SK-N-SH treated with all-trans-retinoic acid at 6 μM for 48 hours (cell line): ENCODE measurements around the gene CREB3L2.

Experiments used
- ATAC-seq: fragments of 200-7000 bp; cut with Tn5 transposase; 3 replicates; pipeline ENCODE4 v1.9.1; 2020; ENCODE audit warnings: mild to moderate bottlenecking, moderate library complexity
- ARNTL ChIP-seq: fragments of 450-650 bp; formaldehyde crosslinking; IDR thresholded peaks from 2 replicates; pipeline ENCODE4 v1.5.0; 2020; ENCODE audit warnings: low read depth, mild to moderate bottlenecking, moderate library complexity, borderline replicate concordance
- BACH2 ChIP-seq: fragments of 250-450 bp; sonication (Bioruptor Pico); IDR thresholded peaks from 2 replicates; pipeline ENCODE4 v1.9.0; 2021; ENCODE audit warnings: mild to moderate bottlenecking, borderline replicate concordance
- CREB5 ChIP-seq: fragments of 250-450 bp; sonication (Bioruptor Pico); IDR thresholded peaks from 2 replicates; pipeline ENCODE4 v1.5.1; 2020; ENCODE audit warnings: low read depth, mild to moderate bottlenecking, moderate library complexity
- CSDC2 ChIP-seq: fragments of 250-450 bp; sonication (Bioruptor Pico); IDR thresholded peaks from 2 replicates; pipeline ENCODE4 v1.5.0; 2020; ENCODE audit warnings: mild to moderate bottlenecking, moderate library complexity
- GLIS3 ChIP-seq: fragments of 250-450 bp; sonication (Bioruptor Pico); IDR thresholded peaks from 2 replicates; pipeline ENCODE4 v1.5.0; 2020; ENCODE audit warnings: mild to moderate bottlenecking, moderate library complexity
- ISL1 ChIP-seq: fragments of 250-450 bp; sonication (Bioruptor Pico); IDR thresholded peaks from 2 replicates; pipeline ENCODE4 v2.1.2; 2022; ENCODE audit warnings: mild to moderate bottlenecking, moderate library complexity
- OSR1 ChIP-seq: fragments of 250-450 bp; sonication (Bioruptor Pico); IDR thresholded peaks from 2 replicates; pipeline ENCODE4 v1.8.0; 2022; ENCODE audit warnings: moderate library complexity, mild to moderate bottlenecking, inconsistent platforms
- PATZ1 ChIP-seq: fragments of 250-450 bp; sonication (Bioruptor Pico); IDR thresholded peaks from 2 replicates; pipeline ENCODE4 v1.8.0; 2020; ENCODE audit warnings: mild to moderate bottlenecking, moderate library complexity, borderline replicate concordance
- POU6F1 ChIP-seq: fragments of 250-450 bp; sonication (Bioruptor Pico); IDR thresholded peaks from 2 replicates; pipeline ENCODE4 v1.8.0; 2021; ENCODE audit warnings: low read depth, mild to moderate bottlenecking, moderate library complexity, borderline replicate concordance
- PPARA ChIP-seq: fragments of 250-450 bp; sonication (Bioruptor Pico); IDR thresholded peaks from 2 replicates; pipeline ENCODE4 v1.5.0; 2020; ENCODE audit warnings: mild to moderate bottlenecking, borderline replicate concordance
- RARB ChIP-seq: fragments of 250-450 bp; sonication (Bioruptor Pico); IDR thresholded peaks from 2 replicates; pipeline ENCODE4 v1.8.0; 2021; ENCODE audit warnings: mild to moderate bottlenecking, moderate library complexity
- SNAI2 ChIP-seq: fragments of 250-450 bp; sonication (Bioruptor Pico); IDR thresholded peaks from 2 replicates; pipeline ENCODE4 v1.5.0; 2020; ENCODE audit warnings: mild to moderate bottlenecking, moderate library complexity
- TCF4 ChIP-seq: fragments of 250-450 bp; sonication (Bioruptor Pico); IDR thresholded peaks from 2 replicates; pipeline ENCODE4 v1.8.0; 2021; ENCODE audit warnings: mild to moderate bottlenecking, moderate library complexity, borderline replicate concordance
- TOX ChIP-seq: fragments of 250-450 bp; sonication (Bioruptor Pico); IDR thresholded peaks from 2 replicates; pipeline ENCODE4 v1.8.0; 2021; ENCODE audit warnings: mild to moderate bottlenecking, moderate library complexity, borderline replicate concordance
- TSHZ2 ChIP-seq: fragments of 250-450 bp; sonication (Bioruptor Pico); IDR thresholded peaks from 2 replicates; pipeline ENCODE4 v1.5.0; 2020; ENCODE audit warnings: mild to moderate bottlenecking, moderate library complexity
- ZC3H10 ChIP-seq: fragments of 250-450 bp; sonication (Bioruptor Pico); IDR thresholded peaks from 2 replicates; pipeline ENCODE4 v1.5.1; 2021; ENCODE audit warnings: mild to moderate bottlenecking, moderate library complexity
- ZFP30 ChIP-seq: fragments of 450-650 bp; formaldehyde crosslinking; IDR thresholded peaks from 2 replicates; pipeline ENCODE4 v1.5.0; 2022; ENCODE audit warnings: mild to moderate bottlenecking, moderate library complexity
- ZNF565 ChIP-seq: fragments of 450-650 bp; formaldehyde crosslinking; conservative IDR thresholded peaks from 2 replicates; pipeline ENCODE4 v1.5.0; 2020; ENCODE audit warnings: low read depth, mild to moderate bottlenecking, moderate library complexity
- ZNF70 ChIP-seq: fragments of 450-650 bp; formaldehyde crosslinking; IDR thresholded peaks from 2 replicates; pipeline ENCODE4 v1.5.0; 2020; ENCODE audit warnings: mild to moderate bottlenecking, moderate library complexity
- ZNF8 ChIP-seq: fragments of 450-650 bp; formaldehyde crosslinking; IDR thresholded peaks from 2 replicates; pipeline ENCODE4 v1.5.0; 2020; ENCODE audit warnings: mild to moderate bottlenecking, moderate library complexity

Gene CREB3L2

GRCh38 chr7:138001529-138002095, at the start of gene CREB3L2:
Gene CREB3L2 (minus strand): TSS chr7:138002086. CDS start chr7:138001705, 381 bp downstream.
- peak; percentile 71 for ATAC-seq
- TF ChIP-seq TSHZ2 (CRISPR knock-in tag) (0 out of 2 replicates have a peak, but pooled peaks have one; percentile 19), CREB5 (CRISPR knock-in tag) (no peak), RARB (no peak), POU6F1 (CRISPR knock-in tag) (no peak), PATZ1 (CRISPR knock-in tag) (no peak), BACH2 (CRISPR knock-in tag) (no peak; the same call in 1 of the 2 replicates), TCF4 (CRISPR knock-in tag) (peak; percentile 33; the same call in 1 of the 2 replicates), GLIS3 (no peak), ZC3H10 (CRISPR knock-in tag) (no peak), OSR1 (CRISPR knock-in tag) (no peak), ZNF565 (CRISPR knock-in tag) (no peak), ISL1 (CRISPR knock-in tag) (no peak), CSDC2 (CRISPR knock-in tag) (no peak)

GRCh38 chr7:138049505-138050116, 47.7 kb upstream of the CREB3L2 start:
- no peak for ATAC-seq
- TF ChIP-seq RARB (no peak), SNAI2 (CRISPR knock-in tag) (no peak), GLIS3 (no peak), PPARA (CRISPR knock-in tag) (no peak), BACH2 (CRISPR knock-in tag) (no peak), ZNF565 (CRISPR knock-in tag) (no peak)

- TF ChIP-seq OSR1 (CRISPR knock-in tag) (no peak), TOX (CRISPR knock-in tag) (no peak), ISL1 (CRISPR knock-in tag) (no peak), TCF4 (CRISPR knock-in tag) (no peak), ZFP30 (CRISPR knock-in tag) (no peak), ZC3H10 (CRISPR knock-in tag) (no peak), CREB5 (CRISPR knock-in tag) (no peak), ZNF70 (CRISPR knock-in tag) (no peak), ZNF565 (CRISPR knock-in tag) (no peak), PATZ1 (CRISPR knock-in tag) (no peak), CSDC2 (CRISPR knock-in tag) (no peak), SNAI2 (CRISPR knock-in tag) (no peak), RARB (no peak), POU6F1 (CRISPR knock-in tag) (no peak), GLIS3 (no peak), ZNF8 (CRISPR knock-in tag) (no peak), ARNTL (CRISPR knock-in tag) (no peak)
- no peak for ATAC-seq
These were observed 46.0 kb upstream of the CREB3L2 start for GRCh38 chr7:138047907-138048306.
